GM19035 (cell line): Measurements from ENCODE around the gene BEAN1.

Source experiments
- ATAC-seq: cut with Tn5 transposase; IDR thresholded peaks from one replicate; pipeline ENCODE4 v1.9.1; 2021; ENCODE audit not compliant: unreplicated experiment

The BEAN1 gene

GRCh38 chr16:66418165-66418962 is 8.7 kb upstream of the BEAN1 start:
- ATAC-seq: no peak

- no peak for ATAC-seq
Measured at GRCh38 chr16:66419527-66419926, 7.6 kb upstream of the BEAN1 start.

GRCh38 chr16:66420396-66420795 is 6.7 kb upstream of the BEAN1 start:
- ATAC-seq: no peak

DNA sequence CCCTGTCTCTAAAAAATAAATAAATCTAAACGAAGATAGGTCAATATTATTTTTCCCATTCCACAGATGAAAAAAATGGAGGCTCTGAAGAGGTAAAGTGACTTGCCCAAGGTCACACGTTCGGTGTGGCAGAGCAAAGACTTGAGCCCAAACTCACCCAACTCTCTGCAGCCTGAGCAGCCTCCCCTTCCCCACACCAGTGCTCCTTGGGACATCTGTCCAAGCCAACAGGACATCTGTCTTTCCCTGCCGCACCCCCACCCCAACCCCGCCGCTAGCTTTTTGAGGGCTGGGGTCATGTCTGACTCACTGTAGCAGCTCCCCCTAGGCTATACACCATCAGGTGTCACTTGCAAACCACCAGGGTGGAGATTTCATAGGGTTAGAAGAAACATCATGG is 5.2 kb upstream of the BEAN1 start:
- no peak for ATAC-seq

GRCh38 chr16:66422366-66422765 is 4.7 kb upstream of the BEAN1 start:
- ATAC-seq: no peak

- no peak for ATAC-seq
Measured at GRCh38 chr16:66423177-66423576, 3.9 kb upstream of the BEAN1 start.

DNA sequence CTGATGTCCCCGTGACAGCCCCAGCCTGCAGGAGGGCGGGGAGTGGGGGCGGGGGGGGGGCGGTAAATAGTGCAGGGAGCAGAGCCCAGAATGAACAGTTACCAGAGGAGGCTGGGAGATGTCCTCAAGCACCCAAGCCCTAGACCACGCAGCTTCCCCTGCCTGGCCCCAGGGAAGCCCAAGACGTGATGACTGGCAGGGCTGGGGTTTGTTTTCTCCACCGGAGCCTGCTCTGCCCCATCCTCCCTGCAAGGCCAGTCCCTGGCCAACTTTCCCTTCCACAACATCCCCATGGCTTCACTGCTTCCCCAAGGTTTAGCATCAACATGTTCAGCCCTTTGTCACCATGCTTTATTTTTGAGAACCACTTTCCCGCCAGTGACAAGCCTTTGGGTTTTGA is 1.4 kb upstream of the BEAN1 start:
- ATAC-seq: no peak

DNA sequence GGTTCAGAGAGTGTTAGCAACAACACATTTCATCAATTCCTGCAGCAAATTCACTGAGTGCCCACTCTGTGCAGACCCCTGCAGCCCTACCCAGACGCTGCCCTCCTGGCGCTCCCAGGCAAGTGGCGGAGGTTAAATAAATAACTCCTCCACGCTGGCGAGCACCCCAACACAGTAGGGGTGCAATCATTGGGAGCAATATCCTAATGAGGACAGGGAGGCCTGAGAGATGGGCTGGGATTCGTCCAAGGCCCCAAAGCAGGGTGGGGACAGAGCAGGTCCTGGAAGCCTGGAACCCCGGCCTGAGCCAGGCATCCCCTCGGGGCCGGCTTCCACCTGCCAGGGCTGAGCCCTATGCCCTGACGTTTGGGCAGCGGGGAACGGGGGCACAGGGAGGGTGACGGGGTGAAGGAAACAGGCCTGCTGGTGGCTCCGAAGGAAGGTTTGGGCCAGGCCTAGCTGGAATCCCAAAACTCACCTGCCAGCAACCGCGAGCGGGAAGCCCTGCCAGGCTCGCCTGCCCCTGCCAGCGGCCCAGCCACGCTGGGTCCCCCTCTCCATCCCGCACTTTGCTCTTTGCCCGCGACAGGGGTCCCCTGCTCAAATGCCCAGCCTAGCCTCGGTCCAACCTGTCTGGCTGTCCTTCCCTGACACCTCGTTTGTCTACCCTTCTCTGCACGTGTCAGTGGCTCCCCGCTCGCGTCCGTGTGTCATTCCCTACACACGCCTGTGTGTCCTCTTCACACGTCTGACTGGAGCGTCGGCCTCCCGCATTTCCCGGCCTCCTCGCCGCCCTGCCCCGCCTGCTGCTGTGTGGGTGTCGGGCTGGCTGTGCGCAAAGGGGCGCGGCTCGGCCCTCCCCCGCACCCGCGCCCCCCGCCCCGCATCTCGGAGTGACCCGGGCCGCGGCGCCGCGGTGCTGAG is 721 bp upstream of the BEAN1 start:
- no peak for ATAC-seq

DNA sequence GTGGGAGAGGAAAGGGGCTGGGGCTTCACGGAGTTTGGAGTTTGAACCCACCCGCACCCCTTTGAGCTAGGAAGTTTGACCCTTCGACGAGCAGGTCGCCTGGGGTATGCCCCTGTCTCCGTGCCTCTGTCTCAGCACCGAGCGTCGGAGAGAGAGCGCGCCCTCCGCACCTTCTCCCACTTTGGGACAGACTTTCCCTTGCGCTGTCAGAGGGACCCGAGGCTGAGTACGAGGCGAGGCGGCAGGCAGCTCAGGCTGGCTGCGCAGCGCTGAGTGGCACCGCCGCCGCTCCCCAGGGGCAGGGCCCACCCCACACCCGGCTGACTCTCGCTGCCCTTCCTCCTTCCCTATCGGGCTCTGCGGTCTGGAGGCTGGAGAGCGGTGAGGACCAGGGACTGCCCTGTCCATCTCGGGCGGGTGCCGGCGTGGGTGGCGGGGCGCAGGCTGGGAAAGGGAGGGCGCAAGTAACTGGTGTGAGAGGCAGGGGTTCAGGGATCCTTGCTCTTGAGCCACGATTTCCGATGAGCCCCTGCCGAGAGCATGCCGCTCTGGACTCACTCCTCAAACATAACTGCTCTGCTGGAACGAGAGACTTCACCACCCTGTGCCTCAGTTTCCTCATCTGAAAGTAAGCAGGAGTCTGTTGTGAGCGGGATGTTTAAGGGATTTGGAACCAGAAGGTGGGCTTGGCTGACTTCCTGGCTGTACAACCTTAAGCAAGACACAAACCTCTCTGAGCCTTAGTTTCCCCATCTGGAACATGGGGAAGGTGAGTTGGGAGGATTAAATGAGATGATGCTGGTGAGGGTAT is 981 bp downstream of the BEAN1 start:
- no peak for ATAC-seq

DNA sequence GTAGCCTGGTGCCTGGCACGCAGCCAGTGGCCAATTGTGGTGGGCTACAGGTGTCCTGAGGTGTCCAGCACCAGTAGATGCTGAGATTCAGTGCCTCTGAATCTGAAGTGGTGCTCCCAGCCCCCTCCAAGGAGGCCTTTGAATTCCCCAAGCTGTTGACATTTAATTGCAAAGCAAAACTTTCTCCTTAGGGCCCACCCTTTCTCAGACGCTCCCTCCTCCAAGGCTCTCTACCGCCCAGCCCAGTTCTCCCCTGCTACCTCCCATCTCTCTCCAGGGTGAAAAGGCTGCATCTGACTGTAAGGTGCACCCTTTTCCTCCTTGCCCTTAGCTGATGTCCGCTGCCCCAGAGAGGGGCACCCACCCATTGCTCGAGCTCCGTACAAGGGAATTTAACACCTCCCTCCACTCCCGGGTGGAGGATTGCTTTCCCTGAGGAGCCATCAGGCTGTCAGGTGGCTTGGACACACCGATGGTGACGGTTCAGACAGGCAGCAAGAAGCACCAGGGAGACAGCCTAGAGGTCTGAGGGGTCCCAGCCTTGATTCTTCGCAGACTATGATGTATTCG is 1.7 kb downstream of the BEAN1 start:
- no peak for ATAC-seq

GRCh38 chr16:66429290-66429962 is 2.3 kb downstream of the BEAN1 start:
- no peak for ATAC-seq

DNA sequence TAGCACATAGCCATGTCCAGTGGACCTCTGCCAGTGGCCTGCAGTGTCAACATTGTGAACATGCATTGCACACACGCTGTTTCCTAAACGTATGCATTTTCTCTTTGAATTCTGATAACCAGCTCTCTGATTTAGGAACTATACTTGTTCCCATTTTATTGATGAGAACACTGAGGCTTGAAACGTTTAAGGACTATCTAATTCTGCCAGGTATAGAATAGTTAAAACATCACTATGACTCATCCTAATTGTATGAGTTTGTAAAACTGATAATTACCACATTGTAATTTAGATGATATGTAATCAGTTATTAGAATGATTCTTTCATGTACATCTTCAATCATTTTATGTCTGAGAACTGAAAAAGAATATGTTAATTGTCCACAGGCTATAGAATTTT is 3.1 kb downstream of the BEAN1 start:
- ATAC-seq: no peak

GRCh38 chr16:66431760-66432159 is 4.7 kb downstream of the BEAN1 start:
- no peak for ATAC-seq

DNA sequence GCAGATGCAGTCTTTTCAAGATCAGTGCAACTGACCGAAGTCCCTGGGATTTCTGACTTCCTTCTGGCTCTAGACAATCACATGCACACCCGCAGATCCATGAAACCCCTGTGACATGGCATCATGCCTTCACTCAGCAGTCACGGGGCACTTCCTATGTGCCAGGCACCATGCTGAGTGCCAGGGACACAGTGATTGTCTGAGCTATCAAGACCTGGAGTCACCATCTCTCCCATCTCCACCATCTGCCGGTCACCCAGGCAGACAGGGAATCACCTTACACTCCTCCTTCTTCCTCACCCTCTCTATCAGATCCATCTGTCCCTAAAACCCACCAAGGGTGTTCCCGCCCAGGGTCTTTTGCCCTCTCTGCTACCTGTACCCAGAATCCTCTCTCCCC is 5.3 kb downstream of the BEAN1 start:
- ATAC-seq: no peak

DNA sequence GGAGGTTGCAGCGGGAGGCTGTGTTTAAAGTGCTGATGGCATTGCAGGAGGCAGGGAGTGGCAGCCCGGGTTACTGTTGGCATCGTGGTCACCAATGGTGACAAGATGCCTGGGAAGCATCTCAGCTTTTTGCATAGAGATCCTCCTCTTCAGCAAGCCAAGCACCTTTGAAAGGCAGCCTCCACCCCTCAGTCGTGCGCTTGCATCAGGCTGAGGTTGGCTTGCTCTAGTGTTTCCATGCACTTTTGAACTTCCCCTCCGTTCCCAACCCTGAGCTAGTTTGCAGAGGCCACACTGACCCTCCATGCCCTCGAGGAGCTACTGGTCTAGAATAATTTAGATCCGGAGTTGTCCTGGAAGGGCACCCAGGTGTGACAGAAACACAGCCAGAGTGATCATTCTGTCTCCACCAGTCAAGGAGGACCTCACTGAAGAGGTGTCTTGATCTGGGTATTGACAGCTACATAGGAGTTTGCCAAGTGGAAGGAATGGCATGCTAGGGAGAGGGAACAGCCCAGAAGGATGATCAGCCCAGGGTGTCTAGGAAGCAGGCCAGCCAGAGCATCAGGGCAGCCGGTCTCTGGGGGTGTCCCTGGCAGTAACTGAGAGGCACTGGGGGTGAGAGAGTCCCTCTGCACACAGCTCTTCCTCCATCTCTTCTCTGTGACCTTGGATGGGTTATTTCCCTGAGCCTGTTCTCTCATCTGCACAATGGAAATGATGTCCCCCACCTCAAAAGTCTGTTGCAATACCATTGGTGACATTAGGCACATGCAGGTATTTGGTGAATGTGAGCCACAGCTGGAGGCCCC is 7.7 kb downstream of the BEAN1 start:
- no peak for ATAC-seq

DNA sequence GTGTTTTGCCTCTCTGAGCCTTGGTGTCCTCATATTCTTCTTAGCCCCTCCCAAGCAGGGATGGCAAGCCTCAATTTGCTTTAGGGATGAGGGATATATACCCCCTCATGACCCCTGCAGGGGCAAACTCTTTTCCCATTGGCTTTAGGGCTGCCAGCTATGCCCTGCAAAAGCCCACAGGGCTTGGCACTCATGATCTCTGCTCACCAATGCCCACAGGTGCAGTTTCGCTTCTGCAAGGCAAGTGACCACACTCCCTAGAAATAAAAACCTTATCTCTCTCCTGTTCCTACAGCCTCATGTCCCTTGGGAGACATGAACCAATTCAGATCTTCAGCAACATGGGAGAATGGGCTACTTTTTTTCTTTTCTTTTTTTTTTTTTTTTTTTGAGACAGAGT is 8.8 kb downstream of the BEAN1 start:
- no peak for ATAC-seq

DNA sequence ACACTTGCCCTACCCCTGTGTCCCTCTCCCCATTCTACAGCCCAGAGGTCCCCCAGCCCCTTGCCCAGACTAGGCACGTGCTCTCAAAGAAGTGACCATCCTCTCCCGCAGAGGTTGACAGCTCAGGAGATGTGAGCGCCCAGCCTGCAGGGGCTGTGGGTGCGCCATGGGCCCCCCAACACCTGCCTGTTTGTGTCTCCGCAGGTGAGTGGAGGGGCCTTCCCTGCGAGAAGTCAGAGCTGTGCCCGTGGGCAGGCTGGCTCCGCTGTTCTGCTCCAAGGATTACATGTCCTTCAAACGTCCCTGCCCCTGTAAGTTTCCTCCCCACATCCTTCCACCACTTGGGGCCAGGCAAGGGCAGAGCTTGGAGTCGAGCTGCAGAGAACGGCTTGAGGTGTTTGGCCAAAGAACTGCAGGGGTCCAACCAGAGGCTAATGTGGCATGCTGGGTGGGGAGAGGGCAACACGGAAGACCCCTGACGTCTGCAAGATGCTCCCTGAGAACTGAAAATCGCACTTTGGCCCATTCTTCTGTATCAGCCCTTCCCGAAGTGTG is 10.4 kb downstream of the BEAN1 start:
- ATAC-seq: no peak

DNA sequence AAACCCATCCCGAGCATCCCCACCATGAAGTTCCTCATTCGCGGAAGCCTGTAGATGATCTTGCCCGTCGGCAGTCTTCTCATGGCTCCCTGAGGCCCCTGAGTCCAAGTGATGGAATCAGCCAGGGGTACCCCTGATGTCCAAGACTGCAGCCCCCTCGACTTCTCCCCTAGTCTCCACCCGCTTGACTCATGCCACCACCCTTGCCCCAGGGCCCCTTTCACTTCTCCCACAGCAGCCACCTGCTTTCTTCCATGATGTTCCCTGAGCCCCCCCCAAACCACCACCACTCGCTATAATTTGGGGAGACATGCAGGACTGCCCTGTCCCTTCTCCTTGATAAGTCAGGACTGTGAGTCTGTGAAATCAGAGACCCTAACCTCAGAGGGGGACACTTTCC is 11.4 kb downstream of the BEAN1 start:
- ATAC-seq: no peak

DNA sequence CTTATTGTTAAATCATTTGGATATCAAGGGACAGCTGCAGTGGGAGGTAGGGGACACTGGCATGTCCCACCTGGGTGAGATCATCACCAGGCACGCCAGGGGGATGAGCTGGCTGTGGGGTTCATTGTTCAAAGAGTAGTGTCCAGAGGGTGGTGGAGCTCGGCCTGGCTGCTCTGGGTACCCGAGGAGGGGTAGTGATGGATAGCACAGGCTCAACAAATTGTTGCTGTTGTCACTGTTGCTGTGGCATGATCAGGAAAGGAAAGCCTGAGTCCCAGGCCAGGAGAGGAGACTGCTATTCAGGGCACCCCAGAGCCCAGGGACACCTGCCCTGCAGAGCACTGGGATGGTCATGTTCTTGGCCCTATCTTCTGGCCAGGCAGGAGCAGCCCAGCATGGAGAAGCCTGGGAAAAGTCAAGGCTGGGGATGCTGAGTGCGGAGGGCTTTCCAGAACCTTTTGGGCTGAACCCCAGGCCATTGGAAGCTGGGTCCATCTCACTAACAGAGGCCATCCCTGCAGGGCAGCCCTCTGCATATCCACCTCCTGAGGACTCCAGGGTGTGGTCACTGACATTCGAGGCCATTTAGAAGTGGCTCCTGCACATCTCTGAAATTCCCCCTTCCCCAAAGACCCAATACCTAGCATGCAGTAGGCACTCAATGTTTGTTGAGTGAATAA is 12.1 kb downstream of the BEAN1 start:
- no peak for ATAC-seq
